GM19467 (cell line): ENCODE measurements around the gene EIF4G2.

Experiments used
- ATAC-seq: cut with Tn5 transposase; IDR thresholded peaks from one replicate; pipeline ENCODE4 v1.9.1; 2021; ENCODE audit warnings: mild to moderate bottlenecking, moderate library complexity; ENCODE audit not compliant: unreplicated experiment

EIF4G2 gene

DNA sequence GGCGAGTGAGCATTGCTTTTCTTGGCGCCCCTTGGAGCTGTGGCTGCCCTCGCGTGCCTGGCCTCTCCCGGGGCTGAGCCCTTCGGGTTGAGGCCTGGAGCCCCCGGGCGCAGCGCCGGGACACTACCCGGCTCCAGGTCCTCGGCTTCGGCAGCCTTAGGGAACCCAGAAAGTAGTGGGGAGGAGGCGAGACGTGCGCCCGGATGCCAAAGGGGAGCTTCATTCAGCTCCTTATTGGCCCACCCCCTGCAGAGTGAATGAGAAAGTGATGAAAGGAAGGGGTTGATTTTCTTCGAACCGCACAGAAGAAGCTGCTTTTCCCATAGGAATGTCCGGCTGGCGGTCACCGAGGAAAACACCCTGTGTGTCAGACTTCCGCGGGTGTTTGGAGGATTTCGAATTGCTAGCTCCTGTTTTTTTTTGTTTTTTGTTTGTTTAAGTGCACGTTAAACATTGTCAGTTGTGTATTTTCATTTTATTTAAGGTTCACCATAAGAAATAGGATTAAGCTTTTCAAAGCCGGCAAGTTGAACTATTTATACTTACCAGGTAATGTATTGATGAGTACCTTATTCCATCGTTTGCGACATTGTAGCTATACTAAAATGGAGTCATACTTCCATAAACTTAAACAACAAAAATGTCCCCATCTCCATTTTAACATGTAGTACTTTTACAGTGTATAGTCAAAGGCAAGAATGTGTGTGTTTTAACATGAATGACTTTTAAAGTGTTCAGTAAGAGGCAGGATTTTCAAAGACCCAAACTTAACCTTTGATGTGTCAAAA is 841 bp upstream of the EIF4G2 start:
- peak; percentile 12 for ATAC-seq

DNA sequence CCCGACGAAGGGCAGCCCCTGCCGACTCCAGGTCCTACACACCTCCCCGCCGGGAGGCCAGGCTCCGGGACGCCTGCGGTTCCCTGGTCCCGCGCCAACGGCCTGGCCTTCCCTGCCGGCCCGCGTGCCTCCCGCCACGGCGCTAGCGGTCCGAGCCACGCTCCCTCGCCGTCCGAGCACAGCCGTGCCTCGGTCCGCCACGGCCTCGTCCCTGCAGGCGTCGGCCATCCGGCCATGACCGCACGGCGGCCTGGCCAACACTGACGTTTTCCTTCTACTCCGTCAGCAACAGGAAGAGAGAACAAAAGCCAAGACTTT is 532 bp downstream of the EIF4G2 start:
- peak; percentile 1 for ATAC-seq

DNA sequence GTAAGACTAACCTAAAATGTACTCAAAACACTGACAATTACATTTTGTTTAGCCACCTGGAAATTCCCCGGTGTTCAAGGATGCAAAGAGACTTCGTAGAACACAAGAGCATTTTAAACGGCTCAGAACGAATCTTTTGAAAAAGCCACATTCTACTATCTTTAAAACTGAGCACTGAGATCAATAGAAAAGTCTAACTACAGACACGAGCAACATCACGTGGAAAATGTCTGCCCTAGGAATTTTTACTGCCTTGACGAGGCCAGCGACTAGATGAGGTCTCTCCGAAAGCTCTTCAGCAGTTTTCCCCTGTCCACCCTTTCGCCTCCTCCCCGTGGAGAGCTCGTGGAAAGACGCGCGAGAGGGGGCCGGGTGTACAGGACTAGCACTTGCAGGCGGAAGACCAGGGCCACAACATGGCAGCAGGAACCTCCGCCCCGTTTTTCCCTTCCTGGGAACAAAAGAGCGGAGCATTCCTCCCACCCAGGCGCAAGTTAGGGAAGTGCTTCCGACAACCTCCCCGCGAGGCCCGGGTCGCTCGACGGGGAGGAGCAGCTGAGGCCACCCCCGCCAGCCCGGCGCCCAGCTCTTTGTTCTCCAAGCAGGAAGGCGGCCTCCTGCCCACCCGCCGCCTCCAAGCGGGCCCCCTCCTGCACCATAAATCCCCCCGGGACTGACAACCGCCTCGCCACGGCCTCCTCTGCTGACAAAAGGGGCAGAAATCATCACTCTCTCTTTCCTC is 1.1 kb downstream of the EIF4G2 start:
- no peak for ATAC-seq

DNA sequence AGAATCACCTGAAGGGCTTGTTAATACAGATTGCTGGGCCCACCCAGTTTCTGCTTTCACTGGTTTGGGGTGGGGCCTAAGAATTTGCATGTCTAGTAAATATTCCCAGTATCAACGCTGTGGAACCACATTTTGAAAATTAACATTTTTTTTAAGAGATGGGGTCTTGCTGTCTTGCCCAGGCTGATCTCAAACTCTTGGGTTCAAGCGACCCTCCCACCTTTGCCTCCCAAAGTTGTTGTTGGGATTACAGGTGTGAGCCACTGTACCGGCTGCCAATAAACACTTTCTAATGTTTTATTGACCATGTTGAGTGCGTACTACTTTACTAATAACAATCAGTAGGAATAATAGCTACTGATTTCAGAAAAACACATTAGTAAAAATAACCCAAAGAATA is 2.5 kb downstream of the EIF4G2 start:
- no peak for ATAC-seq

DNA sequence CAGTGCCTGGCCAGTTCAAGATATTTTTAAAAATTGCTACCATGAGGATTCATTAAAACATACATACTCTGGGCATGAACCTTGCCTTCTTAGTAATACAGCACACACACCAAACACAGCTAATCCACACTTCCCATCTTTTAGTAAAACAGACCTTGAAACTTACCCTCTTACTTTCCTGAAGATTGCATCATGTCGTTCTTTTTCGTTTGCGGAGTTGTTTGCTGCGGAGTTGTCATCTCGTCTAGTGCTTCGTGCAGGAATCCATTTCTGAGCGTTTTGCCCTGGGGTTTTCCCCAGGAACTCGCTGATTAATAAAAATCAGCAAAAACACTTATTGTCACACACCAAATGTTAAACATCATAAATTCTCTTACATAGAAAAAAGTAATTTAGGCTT is 3.0 kb downstream of the EIF4G2 start:
- ATAC-seq: no peak

DNA sequence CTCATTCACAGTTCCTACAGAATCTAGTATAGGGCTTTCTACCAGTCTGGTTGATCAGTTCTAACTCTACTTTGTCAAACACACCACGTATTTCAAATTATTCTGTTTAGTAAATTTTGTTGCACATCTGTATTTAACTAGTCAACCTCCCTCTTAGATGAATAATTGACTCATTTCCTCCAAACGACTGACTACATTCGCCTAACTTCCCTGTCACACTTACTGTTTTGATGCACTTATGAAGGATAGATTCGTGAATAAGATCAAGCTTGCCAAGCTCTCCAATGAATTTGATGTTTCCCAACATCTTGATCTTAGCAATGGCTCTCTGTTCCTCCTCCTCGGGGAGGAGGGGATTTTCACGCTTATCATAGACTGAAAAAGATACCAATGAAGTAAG is 5.0 kb downstream of the EIF4G2 start:
- ATAC-seq: no peak

DNA sequence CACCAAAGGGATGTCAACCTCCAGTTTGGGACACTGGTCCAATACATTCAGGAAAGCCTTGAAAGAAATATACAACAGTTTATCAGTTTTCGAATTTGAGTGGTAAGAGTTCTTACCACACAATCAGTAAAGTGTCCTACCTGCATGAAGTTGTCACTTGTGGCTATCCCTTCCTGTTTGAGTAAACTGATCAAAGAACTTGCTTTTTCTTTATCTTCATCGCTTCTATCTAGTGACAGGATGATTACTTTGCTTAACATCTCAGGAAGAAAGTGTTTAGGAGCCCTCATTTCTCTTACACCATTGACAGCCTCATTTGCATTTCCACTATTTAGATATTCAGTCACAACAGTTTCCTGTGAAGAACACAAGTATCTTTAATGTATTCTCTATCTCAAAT is 8.4 kb downstream of the EIF4G2 start:
- no peak for ATAC-seq

DNA sequence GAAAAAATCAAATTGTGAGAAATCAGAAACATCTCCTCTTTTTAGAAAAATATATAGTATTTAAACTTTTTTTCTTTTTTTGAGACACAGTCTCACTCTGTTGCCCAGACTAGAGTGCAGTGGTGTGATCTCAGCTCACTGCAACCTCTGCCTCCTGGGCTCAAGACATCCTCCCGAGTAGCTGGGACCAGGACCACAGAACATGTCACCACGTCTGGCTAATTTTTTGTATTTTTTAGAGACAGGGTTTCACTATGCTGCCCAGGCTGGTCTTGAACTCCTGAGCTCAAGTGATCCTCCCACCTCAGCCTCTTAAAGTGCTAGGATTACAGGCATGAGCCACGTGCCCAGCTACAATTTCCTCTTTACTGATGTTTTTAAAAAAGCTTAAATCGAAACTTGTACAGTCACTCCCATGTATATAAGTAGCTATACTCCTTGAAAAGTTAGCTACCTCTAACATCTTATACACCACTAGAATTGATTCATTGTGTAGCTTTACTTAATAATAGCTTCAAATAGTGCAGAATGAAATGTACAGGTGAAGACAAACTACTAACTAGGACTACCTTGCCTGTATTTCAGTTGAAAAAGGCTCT is 10.3 kb downstream of the EIF4G2 start:
- no peak for ATAC-seq

GRCh38 chr11:10797531-10797930 is 11.2 kb downstream of the EIF4G2 start:
- no peak for ATAC-seq

DNA sequence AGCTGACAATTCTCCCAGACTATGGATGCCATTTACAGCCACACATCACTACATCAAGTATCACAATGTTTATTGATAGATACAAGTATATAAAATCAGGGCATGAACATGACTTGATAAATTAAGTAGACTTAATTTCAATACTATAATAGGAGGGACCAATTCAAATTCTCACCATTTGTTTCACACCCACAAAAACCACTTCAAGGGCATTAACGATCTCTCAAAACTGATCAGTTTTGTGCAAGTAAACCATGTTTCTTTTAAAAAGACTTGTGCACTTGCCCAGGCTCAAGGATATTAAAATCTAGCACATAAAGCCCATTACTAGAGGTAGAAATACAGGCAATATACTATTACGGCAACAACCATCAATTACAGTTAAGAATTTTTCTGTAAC is 11.7 kb downstream of the EIF4G2 start:
- no peak for ATAC-seq

DNA sequence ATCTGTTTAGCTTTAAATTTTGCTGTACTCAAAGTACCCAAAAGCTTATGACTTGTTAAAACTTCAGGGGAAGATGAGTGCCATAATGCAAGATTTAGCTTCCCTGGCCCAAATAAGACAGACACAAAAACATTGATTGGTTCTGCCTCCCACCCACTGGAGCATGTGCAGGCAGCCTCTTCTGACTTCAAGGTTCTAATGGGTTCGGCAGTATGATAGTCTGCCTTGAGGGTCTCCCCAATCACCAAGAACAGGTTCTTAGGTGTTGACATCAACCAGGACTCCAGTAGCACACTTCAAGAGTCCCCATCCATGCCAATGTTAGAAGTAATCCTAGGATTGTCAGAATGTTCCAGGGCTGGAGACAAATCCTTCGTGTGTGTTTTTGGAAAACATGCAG is 12.5 kb downstream of the EIF4G2 start:
- ATAC-seq: no peak

GRCh38 chr11:10793470-10794255 is 15.1 kb downstream of the EIF4G2 start:
- no peak for ATAC-seq

GRCh38 chr11:10792385-10793068 is 16.2 kb downstream of the EIF4G2 start:
- ATAC-seq: peak; percentile 85

DNA sequence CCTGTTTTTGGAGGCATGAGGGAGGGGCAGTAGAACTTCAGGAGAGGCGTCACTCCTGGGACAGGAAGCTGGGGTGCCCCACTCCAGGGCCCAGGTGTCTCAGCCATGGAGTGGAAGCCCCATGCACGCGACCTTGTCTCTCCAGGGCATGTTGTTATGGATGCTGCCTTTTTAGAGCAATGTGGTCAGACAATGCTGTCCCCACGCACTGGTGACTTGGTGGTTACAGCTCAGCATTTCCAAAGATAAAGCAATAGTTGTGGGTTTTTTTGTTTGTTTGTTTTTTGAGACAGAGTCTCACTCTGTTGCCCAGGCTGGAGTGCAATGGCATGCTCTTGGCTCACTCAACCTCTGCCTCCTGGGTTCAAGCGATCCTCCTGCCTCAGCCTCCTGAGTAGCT is 22.3 kb downstream of the EIF4G2 start:
- no peak for ATAC-seq

GRCh38 chr11:10785146-10785474 is 23.6 kb downstream of the EIF4G2 start:
- ATAC-seq: no peak

DNA sequence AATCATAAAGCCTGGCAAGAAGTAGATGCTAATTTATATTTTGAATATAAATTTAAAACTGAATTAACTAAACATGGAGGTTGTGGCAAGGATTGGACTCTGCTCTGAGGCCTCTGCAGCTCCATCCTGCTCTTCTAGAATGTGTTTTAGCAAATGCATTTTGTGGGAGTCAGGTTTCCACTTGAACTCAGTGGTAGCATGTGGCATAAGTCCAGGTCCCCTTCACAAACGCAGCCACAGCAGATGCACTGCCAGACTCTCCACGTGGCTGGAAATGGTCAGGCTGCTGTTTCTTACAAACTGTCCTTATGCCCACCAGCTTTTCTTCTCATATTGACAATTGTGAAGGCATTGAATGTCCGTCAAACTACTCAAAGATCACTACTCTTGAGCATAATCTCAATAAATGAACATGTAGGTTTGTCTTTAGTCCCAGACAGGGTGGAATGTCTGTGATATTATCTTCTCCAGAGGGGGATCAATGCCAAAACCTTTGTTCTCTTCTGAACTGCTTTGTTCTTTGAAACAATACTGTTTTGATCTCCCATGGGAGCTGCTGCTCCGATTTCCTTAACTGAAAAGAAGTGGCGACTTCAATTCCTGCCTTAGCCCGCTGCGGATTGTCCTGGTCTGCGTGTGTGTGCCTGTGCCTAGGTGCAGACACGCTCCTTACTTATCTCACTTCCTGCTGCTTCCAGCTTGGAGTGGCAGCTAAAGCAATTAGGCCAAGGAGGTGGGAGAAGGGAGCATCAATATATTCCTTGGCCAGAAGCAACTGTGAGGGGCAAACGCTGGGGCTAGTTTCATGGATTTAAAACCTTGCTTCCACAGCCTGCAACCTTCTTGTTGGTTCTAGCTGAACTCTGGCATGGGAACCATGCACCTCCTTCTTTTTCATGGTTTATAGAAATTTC is 24.2 kb downstream of the EIF4G2 start:
- ATAC-seq: no peak

DNA sequence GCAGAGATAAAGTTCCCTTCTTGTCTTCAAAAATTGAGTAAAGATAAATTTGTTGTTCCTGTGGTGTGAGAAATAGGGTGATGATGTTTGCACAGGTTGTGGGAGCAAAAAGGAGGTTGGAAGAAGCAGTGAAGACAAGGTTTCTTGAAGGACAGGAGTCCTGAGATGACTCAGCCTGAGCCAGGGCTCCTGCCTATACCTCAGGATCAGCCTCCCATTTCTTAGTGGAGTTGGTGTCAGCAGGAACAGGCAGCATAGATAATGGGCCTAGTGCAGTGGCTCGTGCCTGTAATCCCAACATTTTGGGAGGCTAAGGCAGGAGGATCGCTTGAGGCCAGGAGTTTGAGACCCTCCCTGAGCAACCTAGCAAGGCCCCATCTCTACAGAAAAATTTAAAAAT is 28.7 kb downstream of the EIF4G2 start:
- no peak for ATAC-seq

- no peak for ATAC-seq
Measured at GRCh38 chr11:10779086-10779485, 29.6 kb downstream of the EIF4G2 start.

DNA sequence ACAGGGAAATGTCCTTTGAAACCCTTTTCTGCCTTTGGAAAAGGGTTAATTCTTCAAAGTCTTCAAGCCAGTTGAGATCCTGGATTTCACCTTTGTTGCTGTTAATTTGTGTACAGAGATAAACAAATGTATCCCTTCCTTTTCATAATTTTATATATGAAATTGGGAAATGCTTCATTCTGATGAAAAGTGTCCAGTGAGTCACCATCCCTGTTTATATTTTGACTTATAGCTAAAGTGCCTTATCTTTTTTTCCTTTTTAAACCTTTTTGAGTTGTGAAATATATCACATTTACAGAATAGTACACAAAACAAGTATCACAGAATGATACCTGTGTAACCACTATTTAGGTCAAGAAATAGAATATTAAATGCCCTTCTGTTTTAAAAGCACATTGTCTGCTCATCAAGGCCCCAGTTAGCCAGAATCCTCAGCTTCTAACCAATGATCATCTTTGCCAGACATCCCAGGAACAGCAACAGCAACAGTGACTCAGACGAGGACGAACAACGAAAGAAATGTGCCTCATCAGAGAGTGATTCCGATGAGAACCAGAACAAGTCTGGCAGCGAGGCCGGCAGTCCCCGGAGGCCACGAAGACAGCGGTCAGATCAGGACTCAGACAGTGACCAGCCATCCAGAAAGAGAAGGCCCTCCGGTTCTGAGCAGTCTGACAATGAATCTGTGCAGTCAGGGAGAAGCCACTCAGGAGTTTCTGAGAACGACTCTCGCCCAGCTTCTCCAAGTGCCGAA is 30.3 kb downstream of the EIF4G2 start:
- ATAC-seq: no peak
